Myocyte (in vitro differentiated cells): ENCODE measurements around the gene PLXDC1. TPM values are rescaled to one million over a fixed set of nuclear protein-coding genes. Genes with fewer than 3 reads are reported as not detected.
"Not testable (repeated sequence)": the region's sequence is repeated elsewhere in the genome, so short reads cannot be mapped to it uniquely, and the experiment has no call there.

Experiments used
- DNase-seq: peaks from one replicate; pipeline ENCODE4 v3.0.0-alpha.2; 2012; ENCODE audit warnings: low read depth
- total RNA-seq: library from RNA; depleted of rRNA; stranded (reverse); fragments of >200 nt; gene quantifications from 2 replicates; pipeline ENCODE4 v1.2.3, GENCODE V29; 2014

PLXDC1 gene
- total RNA-seq, 1 donor from 2014 or later = 49.7 TPM

DNA sequence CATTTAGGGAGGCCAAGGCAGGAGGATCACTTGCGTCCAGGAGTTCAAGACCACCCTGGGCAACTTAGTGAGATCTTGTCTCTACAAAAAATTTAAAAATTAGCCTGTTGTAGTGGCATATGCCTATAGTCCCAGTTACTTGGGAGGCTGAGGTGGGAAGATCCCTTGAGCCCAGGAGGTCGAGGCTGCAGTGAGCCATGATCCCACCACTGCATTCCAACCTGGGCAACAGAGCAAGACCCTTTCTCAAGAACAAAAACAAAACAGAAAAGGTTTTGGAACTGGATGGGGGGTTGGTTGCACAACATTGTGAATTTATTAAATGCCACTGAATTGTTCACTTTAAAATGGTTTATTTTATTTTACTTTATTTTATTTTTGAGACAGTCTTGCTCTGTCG is 21.2 kb downstream of the PLXDC1 start:
- no peak for DNase-seq

DNA sequence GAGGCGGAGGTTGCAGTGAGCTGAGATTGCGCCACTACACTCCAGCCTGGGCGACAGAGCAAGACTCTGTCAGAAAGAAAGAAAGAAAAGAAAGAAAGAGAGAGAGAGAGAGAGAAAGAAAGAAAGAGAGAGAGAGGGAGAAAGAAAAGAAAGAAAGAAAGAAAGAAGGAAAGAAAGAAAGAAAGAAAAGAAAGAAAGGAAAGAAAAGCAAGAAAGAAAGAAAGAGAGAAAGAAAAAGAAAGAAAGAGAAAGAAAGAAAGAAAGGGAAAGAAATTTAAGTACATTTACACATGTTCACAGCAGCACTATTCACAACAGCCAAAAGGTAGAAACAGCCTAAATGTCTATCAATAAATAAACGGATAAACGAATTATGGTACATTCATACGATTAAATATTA is 21.9 kb downstream of the PLXDC1 start:
- not testable (repeated sequence) for DNase-seq

DNA sequence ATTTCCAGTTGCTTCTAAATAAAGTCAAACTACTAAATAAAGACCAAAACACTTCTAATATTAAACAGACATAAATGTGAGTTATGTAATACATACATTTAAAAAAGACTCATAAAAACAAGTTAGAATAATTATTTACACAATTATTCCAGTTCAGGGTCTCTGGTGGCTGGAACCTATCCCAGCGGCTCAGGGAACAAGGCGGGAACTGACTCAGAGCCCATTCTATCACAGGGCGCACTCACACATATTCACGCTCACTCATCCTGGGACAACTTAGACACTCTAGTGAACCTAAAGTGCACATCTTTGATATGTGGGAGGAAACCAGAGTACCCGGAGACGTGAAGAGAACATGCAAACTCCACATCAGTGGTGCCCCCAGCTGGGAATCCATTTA is 25.0 kb downstream of the PLXDC1 start:
- DNase-seq = no peak

DNA sequence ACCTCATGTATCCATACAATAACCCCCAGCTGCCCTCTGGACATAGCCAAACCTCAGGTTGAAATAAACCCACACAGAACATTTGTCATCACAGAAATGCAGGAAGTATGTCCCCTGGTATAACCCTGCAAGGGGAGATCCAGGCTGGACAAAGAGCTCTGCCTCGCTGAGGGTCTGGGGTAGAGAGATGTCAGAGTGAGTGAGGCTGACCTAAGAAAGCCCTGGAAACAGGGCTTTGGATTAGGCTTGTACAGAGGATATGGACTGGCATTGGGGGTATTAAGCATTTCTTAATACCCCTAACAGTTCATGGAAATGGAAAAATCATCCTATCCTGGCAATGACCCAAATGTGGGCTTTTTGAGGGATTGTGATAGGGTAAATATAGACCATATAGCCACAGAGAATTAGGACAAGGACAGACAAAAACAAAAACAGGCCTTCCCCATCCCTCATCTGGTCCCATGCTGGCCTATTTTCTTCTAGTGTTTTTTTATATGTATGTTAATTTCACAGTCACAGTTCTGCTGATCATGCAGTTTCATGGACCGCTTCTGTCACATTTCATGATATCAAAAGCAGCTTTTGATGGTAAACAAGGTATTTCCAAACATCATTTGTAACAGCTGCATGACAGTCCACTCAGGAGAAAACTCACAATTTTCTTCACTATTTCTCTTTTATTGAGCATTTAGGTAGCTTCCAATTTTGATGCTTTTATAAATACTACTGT is 26.1 kb downstream of the PLXDC1 start:
- DNase-seq = no peak

DNA sequence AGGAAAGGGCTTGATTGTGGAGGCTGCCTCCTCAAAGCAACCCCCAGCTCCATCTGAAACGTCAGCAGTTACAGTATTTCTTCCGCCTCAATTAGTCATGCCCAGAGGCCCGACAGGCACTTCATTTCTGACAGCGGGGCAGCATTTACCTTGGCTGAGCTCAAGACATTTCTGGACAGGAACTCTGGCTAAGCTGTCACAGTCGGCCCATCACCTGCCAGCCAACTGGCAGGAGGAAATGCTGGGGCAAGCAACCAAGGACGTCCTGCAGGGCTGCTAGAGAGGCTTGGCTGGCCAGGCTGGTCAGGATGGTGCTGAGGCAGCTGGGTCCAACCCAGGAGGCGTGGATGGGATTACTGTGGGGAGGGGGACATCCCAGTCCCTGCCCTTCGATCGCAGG is 27.8 kb downstream of the PLXDC1 start:
- DNase-seq = no peak

DNA sequence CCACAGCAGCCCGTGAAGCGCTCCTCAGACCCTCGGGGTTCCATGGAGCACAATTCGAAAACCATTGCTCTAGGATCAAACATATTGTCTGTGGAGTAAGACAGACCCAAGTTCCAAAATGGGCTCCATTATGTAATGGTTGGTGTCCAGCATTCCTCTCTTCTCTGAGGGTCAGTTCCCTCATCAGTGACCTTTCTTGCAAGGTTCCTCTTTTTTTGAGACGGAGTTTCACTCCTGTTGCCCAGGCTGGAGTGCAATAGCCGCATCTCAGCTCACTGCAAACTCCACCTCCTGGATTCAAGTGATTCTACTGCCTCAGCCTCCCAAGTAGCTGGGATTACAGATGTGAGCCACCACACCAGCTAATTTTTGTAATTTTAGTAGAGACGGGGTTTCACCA is 28.4 kb downstream of the PLXDC1 start:
- DNase-seq = no peak

DNA sequence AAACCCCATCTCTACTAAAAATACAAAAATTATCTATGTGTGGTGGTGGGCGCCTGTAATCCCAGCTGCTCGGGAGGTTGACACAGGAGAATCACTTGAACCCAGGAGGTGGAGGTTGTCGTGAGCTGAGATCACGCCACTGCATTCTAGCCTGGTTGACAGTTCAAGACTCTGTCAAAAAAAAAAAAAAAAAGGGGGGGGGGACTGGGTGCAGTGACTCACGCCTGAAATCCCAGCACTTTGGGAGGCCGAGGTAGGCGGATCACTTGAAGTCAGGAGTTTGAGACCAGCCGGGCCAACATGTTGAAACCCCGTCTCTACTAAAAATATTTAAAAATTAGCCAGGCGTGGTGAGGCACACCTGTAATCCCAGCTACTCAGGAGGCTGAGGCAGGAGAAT is 29.5 kb downstream of the PLXDC1 start:
- DNase-seq = not testable (repeated sequence)

DNA sequence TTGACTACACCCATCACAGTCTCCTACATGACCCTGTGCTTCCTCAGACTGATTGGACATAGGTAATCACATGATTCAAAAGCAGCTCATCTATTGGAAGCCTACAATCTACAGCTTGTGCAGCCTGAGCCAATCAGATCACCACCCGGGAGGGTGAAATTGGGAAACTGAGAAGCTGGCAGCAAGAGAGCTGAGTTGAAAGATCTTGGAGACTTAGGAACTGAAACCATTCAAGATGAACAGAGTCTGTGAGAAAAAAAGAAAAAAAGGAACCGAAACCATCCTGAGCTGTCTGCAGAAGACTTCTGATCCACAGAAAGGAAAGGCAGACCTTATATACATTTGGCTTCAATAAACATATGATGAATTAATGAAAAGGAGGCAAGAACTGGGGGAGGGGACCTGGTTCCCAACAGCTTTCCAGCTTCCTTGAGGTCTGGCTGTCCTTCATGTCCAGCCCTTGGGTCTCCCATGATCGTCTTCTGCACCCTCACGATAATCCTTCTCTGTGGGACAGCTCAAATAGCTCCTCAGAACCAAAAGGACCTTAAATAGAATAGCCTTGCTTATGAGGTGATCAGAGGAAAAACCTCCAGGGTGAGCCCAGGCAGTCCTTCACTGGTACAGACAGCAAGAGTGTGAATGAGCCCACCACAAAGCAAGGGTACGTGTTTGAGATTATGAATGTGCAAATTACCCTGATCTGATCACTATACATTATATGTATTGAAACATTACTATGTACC is 32.6 kb downstream of the PLXDC1 start:
- no peak for DNase-seq

DNA sequence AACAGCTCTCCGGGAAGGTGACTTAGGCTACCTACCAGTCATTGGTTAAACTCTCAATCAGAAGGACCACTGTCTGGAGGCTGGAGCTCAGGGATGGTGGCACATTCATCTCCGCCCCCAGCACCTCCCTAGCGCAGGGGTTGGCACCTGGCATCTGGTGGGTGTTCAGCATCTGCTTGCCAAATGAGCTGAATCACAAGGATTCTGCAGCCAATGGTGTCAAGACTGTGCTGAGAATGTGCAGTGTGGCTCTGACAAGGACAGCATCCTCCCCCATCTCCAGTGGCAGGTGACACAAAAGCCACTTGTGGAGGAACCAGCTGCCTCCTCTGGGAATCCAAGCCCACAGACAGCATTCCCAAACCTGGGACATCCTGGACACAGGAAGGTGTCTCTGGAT is 35.2 kb downstream of the PLXDC1 start:
- DNase-seq = no peak

DNA sequence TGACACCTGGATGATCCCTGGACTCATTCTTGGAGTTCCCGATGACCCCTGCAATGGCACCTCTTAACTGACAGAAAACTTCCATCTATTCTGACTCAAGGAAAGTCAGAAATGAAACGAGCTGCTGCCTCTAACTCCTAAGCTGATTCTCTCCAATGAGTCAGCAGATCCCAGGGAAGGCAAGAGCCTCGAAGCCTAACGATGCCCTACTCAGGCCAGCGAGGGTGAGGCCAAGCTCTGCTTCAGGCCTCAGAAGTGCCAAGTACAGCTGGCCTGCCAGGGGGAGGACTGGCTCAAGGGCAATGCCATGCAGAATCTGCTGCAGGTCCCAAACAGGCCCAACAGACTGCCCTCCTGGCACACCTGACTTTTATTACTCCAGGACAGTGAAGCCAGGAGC is 36.3 kb downstream of the PLXDC1 start:
- peak; percentile 53 for DNase-seq

DNA sequence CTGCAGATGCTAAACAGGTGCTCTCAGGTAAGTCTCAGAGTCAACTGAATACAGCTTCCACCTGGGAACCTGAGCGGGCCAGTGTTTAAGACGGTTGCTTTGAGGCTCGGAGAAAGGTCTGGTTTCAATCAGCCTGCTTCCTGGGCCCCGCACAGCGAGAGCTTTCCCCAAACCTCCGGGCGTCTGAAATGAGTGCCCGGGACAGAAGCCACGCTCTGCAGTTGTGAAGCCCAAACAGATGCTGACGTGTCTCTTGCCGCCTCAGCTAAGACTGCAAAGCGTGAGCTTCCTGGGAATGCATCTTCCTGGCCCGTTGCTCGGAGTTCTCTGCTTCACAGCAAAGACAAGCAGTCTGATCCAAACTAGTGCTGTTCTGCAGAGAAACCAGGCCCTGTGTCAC is 36.7 kb downstream of the PLXDC1 start:
- DNase-seq = no peak

DNA sequence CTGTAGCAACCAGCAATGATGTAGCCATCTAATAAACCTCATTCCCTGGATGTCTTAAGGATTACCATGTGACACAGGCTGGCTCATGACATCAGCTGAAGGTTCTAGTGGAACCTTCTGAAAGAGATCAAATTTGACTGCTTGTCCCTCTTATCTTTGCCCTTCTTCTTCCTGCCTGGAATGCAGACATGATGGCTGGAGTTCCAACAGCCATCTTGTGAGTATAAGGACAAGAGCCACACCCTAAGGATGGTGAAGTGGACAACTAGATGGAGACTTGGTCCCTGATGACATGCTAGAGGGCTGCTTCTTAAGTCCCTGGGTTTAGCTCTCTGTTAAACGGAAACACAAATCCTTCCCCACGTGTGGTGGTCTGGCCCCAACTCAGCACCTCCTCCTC is 37.6 kb downstream of the PLXDC1 start:
- DNase-seq = no peak

DNA sequence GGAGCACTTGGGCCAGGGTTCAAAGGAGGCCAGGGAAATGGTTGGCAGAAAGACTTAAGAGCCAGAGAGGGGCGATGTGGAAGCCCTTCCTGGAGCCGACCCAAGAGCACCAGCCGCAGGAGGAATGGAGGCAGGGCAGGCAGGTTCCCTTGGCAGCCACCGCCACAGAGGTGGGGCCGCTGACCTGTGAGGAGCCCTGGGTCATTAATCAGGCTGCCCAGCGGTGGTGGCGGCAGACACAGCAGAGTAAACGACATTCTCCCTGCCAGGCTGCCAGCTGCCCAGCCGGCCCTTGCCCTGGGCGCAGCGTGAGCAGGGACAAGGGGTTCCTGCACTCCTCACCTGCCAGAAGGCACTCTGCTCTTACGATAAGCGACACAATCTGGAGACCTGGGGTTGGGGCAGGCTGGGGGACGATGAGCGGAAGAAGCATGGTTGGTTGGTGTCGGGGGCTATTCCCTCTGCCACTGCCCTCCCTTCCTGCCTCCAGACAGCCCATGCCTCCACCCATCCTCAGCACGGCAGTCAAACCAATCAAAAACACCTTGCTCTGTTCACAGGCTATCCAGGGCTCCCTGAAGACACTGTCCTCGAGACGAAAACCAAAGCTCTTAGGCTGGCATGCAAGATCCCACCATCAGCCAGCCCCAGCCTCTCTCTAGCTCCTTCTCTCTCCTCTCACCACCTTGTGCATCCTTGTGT is 40.9 kb downstream of the PLXDC1 start:
- no peak for DNase-seq

DNA sequence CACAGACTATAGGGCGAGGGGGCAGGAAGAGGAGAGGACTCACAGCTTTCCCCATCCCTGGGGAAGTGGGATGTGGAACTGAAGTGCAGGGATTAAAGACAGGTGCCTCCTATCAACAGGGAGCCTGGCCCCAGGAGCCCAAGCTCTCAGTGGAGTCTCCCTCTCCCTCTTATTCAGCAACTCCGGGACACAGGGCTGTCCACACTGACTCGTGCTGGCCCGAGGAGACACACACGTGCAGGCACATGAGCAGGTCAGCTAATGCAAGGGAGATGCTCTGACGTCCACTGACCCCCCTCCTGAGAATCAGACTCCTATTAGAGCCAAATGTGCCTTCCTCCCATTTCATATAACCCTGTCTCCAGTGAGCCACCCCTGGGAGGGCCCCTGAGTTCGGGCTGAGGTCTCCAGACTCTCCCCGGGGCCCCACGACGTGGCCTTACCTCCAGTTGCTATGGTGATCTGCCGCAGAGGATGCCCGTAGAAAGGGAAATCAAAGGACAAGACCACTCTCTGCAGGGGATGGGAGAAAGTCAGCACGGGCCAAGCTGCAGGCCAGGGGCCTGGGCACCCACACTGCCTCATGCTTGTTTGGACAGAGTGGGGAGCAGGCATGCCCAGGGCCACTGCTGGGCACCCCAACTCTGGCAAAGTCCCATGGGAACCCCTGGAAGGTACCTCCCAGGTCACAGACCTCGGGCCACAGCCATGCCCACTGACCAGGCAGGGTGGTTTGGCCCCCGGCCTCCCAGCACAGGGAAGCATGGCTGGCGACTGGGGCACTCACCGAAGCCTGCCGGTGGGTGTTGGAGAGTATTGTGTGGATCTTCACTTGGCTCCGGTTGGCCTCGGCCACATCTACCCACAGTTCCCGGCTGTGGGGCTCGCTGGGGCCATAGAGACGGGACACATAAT is 42.7 kb downstream of the PLXDC1 start:
- DNase-seq = no peak

DNA sequence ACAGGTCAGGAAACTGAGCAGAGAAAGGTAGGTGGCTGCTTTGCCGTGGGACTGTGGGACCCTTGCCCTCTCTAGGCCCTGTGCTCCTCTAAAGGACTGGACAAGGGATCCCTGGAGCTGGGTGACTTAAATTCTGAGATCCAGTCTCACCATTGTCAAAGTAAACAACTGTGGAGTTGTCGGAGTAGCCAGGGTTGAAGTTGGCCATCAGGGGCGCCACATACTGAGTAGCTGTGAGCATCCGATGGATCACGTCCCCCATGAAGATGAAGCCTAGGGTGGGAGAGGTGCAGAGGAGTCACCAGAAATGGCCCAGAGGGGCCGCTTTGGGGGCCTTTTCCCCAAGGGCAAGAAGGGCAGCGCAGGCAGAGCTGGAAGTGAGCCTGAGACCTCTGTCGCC is 43.5 kb downstream of the PLXDC1 start:
- no peak for DNase-seq

DNA sequence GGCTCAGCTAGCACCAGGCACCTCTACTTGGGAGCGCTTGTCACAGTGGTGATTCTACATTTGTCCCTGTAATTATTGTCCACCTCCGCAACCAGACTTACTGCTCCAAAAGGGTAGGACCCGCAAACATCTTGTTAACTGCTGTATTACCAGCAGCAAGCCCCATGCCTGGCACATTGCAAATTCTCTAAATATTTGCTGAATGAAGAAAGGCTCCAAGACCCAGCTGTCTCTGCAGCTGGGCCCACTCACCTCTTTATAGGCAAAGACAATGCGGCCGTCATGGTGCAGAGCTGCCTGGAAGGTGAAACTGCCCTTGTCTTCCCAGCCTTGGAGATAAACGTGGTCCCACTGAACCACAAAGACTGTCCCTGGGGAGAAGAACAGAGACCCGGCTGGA is 44.3 kb downstream of the PLXDC1 start:
- no peak for DNase-seq

DNA sequence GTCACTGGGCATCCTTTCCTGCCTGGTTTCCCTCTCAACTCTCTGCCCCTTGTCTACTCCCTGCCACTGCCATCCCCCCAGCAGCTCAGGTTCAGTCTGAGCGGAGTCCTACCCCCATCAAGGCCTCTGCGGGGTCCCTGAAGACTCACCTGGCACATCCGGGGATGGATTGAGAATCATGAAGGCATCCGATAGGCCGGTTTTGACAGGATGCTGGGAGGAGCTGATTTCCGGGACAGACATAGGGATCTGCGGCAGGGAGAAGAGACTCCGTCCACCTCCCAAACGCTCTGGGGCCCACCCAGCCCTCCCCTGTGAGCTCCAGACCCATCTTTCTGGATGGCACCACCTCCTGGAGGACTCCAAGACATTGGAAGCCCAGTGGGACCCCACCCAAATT is 45.7 kb downstream of the PLXDC1 start:
- DNase-seq = no peak

DNA sequence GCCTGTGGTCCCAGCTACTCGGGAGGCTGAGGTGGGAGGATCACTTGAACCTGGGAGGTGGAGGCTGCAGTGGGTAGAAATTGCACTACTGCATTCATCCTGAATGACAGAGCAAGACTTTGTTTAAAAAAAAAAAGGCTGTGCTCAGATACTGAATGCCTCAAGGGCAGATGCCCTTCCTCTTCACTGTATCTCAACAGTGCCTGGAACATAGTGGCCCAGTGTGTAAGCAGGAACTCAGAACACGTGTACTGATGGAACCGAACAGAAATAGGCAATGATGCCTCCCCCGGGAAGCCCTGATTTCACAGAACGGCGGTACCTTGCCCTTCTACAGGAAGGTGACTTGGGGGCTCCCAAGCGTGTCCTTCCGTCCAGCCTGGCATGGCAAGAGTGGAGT is 46.8 kb downstream of the PLXDC1 start:
- DNase-seq = no peak

DNA sequence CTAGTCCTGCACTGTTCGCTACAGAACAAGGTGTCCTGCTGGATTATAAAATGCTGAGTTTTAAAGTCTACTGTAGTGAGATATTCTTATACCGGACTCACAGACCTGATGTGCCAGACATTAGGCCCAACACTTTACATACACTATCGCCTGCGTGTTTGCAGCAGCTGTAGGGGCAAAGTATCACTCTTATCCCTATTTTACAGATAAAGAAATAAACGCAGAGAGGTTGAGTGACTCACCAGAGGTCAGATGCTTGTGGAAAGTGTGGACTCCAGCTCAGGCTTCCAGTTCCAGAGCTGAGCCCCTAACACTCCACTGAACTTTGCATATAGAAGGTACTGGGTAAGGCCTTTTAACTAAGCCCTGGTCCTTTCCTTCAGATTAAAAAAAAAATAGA is 47.4 kb downstream of the PLXDC1 start:
- no peak for DNase-seq

DNA sequence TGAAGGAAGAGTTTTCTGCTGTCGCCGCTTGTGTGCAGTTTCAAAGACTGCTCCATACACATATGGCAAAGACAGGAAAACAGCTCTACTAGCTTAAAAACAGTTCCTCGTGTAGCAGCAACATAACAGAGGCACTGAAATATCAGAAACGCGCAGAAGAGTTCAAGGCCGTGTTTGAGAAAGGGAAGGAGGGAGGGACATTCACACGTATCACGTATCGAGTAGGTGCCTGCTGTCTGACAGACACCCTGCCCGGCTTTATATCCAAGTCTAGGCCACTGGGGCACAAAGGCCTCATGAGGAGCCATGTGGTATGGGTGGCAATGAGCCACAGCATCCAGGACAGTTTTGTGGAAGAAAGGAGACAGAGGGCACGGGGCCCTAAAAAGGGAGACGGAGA is 50.3 kb downstream of the PLXDC1 start:
- DNase-seq = no peak

DNA sequence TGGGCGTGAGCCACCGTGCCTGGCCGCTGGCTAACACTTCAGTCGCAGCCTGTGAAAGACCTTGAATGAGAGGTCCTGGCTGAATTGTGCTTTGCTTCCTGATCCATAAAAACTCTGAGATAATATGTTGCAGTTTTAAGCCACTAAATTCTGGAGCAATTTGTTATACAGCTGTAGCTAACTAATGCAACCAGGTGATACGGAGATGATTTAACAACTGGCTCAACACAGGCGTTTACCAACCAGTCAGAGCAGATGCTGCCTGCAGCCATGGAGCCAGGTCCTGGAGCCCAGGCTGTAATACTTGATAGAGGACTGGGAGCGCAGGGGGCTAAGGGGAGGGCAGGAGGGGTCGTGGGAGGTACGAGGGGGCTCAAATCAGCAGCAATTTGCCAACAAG is 50.9 kb downstream of the PLXDC1 start:
- no peak for DNase-seq
